Measurements from ENCODE around the gene PDE2A. TPM values are rescaled to one million over a fixed set of nuclear protein-coding genes. Genes with fewer than 3 reads are reported as not detected.

The PDE2A gene
- total RNA-seq, 1 experiment from 2014 or later: 3.7 TPM

- TF ChIP-seq USF2 (CRISPR knock-in tag; IDR thresholded peaks at IDR 0.05) (no peak), OVOL2 (CRISPR knock-in tag; IDR thresholded peaks at IDR 0.05; ENCODE audit: borderline replicate concordance) (no peak), ZNF396 (CRISPR knock-in tag; IDR thresholded peaks at IDR 0.05; ENCODE audit: borderline replicate concordance) (no peak), ETV6 (CRISPR knock-in tag; IDR thresholded peaks at IDR 0.05) (no peak), STAT6 (CRISPR knock-in tag; conservative IDR thresholded peaks at IDR 0.05; ENCODE audit: low read depth) (no peak), ZNF425 (CRISPR knock-in tag; conservative IDR thresholded peaks at IDR 0.05) (no peak), ZNF232 (CRISPR knock-in tag; IDR thresholded peaks at IDR 0.05) (no peak), JAZF1 (CRISPR knock-in tag; IDR thresholded peaks at IDR 0.05) (no peak), NFE2L1 (CRISPR knock-in tag; IDR thresholded peaks at IDR 0.05) (no peak), GTF2I (CRISPR knock-in tag; conservative IDR thresholded peaks at IDR 0.05) (no peak), FOXP1 (CRISPR knock-in tag; IDR thresholded peaks at IDR 0.05; ENCODE audit: borderline replicate concordance) (no peak), EMX1 (CRISPR knock-in tag; IDR thresholded peaks at IDR 0.05) (no peak), HMGXB4 (CRISPR knock-in tag; IDR thresholded peaks at IDR 0.05) (no peak), ZNF512 (CRISPR knock-in tag; IDR thresholded peaks at IDR 0.05; ENCODE audit: borderline replicate concordance) (no peak), ESRRA (CRISPR knock-in tag; IDR thresholded peaks at IDR 0.05; ENCODE audit: borderline replicate concordance) (no peak), E2F4 (CRISPR knock-in tag; IDR thresholded peaks at IDR 0.05; ENCODE audit: borderline replicate concordance, low read depth) (no peak), NFATC4 (CRISPR knock-in tag; IDR thresholded peaks at IDR 0.05) (no peak), ZNF423 (CRISPR knock-in tag; IDR thresholded peaks at IDR 0.05) (no peak), ATF3 (CRISPR knock-in tag; conservative IDR thresholded peaks at IDR 0.05) (no peak)
- Mint-ChIP-seq H3K27ac (no peak overlapping the region), H3K4me1 (peaks cover 18% of the 10 kb centered on the region), H3K4me3 (no peak overlapping the region), H3K27me3 (ENCODE audit: low read depth) (peaks cover 67% of the 10 kb centered on the region), H3K36me3 (no peaks in the 10 kb centered on the region), H3K9me3 (no peaks in the 10 kb centered on the region)
- no peak for ATAC-seq
- CTCF ChIA-PET: interaction anchor here (0.5 to 4.8 kb wide), 4 partner anchors 9 to 111 kb away, joined by 4 to 65 read pairs (median 14); no protein-coding TSS in a partner anchor
- POLR2A ChIA-PET: no interaction called here
- no peak for DNase-seq (ENCODE audit: low spot score)
These were observed 91.1 kb downstream of the PDE2A start for GRCh38 chr11:72583177-72583553.

Measured in WTC11 (cell line).